K562 (cell line): Measurements from ENCODE around the gene BBLN. TPM values are rescaled to one million over a fixed set of nuclear protein-coding genes. Genes with fewer than 3 reads are reported as not detected.

ENCODE experiments used
- DACH1 ChIP-seq: fragments of 450-650 bp; IDR thresholded peaks from 2 replicates; pipeline ENCODE4 v1.6.1; 2018; ENCODE audit not compliant: partially characterized antibody
- ERF ChIP-seq: fragments of 450-650 bp; formaldehyde crosslinking; IDR thresholded peaks from 2 replicates; pipeline ENCODE4 v1.4.0; 2020; ENCODE audit warnings: mild to moderate bottlenecking, mixed read lengths
- FOXA3 ChIP-seq, 2 experiments: fragments of 450-650 bp in 1 of 2; sonication (generic) in 1 of 2; formaldehyde crosslinking; IDR thresholded peaks in 1 of 2; conservative IDR thresholded peaks in 1 of 2; 2 replicates each; pipeline versions ENCODE4 v1.4.0 to v1.8.0; 2020 to 2022; ENCODE audit warnings: mild to moderate bottlenecking in 2 of 2, missing genetic modification reagents in 1 of 2
- HDAC2 ChIP-seq: fragments of 450-650 bp; IDR thresholded peaks from 2 replicates; pipeline ENCODE4 v1.6.1; 2016; ENCODE audit warnings: mild to moderate bottlenecking
- MAFF ChIP-seq: IDR thresholded peaks from 2 replicates; pipeline ENCODE4 v1.6.1; 2012; ENCODE audit warnings: low read length, improper control_type of control experiment
- PPARD ChIP-seq: fragments of 250-450 bp; sonication (Bioruptor Pico); IDR thresholded peaks from 2 replicates; pipeline ENCODE4 v1.8.0; 2022; ENCODE audit warnings: inconsistent platforms, mild to moderate bottlenecking, moderate library complexity
- SMAD2 ChIP-seq: fragments of 150-350 bp; IDR thresholded peaks from 2 replicates; pipeline ENCODE4 v1.6.1; 2014; ENCODE audit warnings: low read depth, mild to moderate bottlenecking, low read length
- SMARCE1 ChIP-seq: fragments of 450-650 bp; IDR thresholded peaks from 2 replicates; pipeline ENCODE4 v1.7.1; 2016; ENCODE audit warnings: mild to moderate bottlenecking
- ZEB2 ChIP-seq: fragments of 450-650 bp; IDR thresholded peaks from 2 replicates; pipeline ENCODE4 v1.6.1; 2016
- ZNF133 ChIP-seq: fragments of 250-450 bp; sonication (Bioruptor Pico); IDR thresholded peaks from 2 replicates; pipeline ENCODE4 v1.4.0; 2020; ENCODE audit warnings: mild to moderate bottlenecking
- ZNF239 ChIP-seq: fragments of 250-450 bp; sonication (Bioruptor Pico); IDR thresholded peaks from 2 replicates; pipeline ENCODE4 v1.4.0; 2020; ENCODE audit warnings: mild to moderate bottlenecking
- ZNF41 ChIP-seq: fragments of 250-450 bp; sonication (Bioruptor Pico); conservative IDR thresholded peaks from 2 replicates; pipeline ENCODE4 v1.4.0; 2020; ENCODE audit warnings: mild to moderate bottlenecking
- ZNF695 ChIP-seq: fragments of 450-650 bp; formaldehyde crosslinking; IDR thresholded peaks from 2 replicates; pipeline ENCODE4 v1.4.0; 2020; ENCODE audit warnings: mild to moderate bottlenecking, moderate library complexity
- ZNF696 ChIP-seq: fragments of 250-450 bp; sonication (Bioruptor Pico); conservative IDR thresholded peaks from 2 replicates; pipeline ENCODE4 v1.4.0; 2020; ENCODE audit warnings: mild to moderate bottlenecking, moderate library complexity
- polyA plus RNA-seq, 8 experiments: library from polyadenylated mRNA; depleted of rRNA in 4 of 8; stranded (reverse) in 5 of 8; unstranded in 3 of 8; fragments of >200 nt; fragmentation: Nextera tagmentation in 2 of 8; fragmentation: Illumina TruSeq in 1 of 8; extraction: Ambion mirVana in 2 of 8; extraction: Trizol in 1 of 8; gene quantifications; 2 replicates each; pipeline versions ENCODE4 v1.2.1 to v1.2.3, GENCODE V29; 2011 to 2014; ENCODE audit warnings: inconsistent platforms in 1 of 8, missing spikeins in 1 of 8
- total RNA-seq, 7 experiments: library from RNA; depleted of rRNA in 6 of 7; stranded (reverse); fragments of >200 nt in 6 of 7; fragmentation: Illumina TruSeq in 2 of 7; extraction: Trizol in 2 of 7; gene quantifications; 2 replicates each; pipeline versions ENCODE4 v1.2.1 to v1.2.3, GENCODE V29; 2011 to 2021; ENCODE audit warnings: low replicate concordance in 1 of 7
- TF ChIP-seq, protein P1 (sequence below): IDR thresholded peaks from 2 replicates; pipeline ENCODE4 v1.6.1; 2012; ENCODE audit warnings: low read depth, low read length, improper control_type of control experiment, borderline replicate concordance
- TF ChIP-seq, protein P2 (sequence below), 2 experiments: fragments of 450-650 bp in 1 of 2; sonication (generic) in 1 of 2; formaldehyde crosslinking in 1 of 2; IDR thresholded peaks in 1 of 2; conservative IDR thresholded peaks in 1 of 2; 2 replicates each; pipeline versions ENCODE4 v1.6.1 to v1.8.1; 2016 to 2023; ENCODE audit warnings: mild to moderate bottlenecking in 2 of 2, moderate library complexity in 2 of 2, inconsistent platforms in 1 of 2, missing genetic modification reagents in 1 of 2
- TF ChIP-seq, protein P3 (sequence below): sonication (generic); formaldehyde crosslinking; IDR thresholded peaks from 2 replicates; pipeline ENCODE4 v1.4.0; 2020; ENCODE audit warnings: mild to moderate bottlenecking, missing genetic modification reagents
- TF ChIP-seq, protein P4 (sequence below): fragments of 450-650 bp; IDR thresholded peaks from 2 replicates; pipeline ENCODE4 v1.6.1; 2016; ENCODE audit warnings: antibody characterized with exemption
- TF ChIP-seq, protein P5 (sequence below): fragments of 150-350 bp; conservative IDR thresholded peaks from 2 replicates; pipeline ENCODE4 v1.6.1; 2014; ENCODE audit warnings: low read length

Gene BBLN
- total and polyA plus RNA-seq, 9 of the 15 experiments (the other 6 are each of a cell fraction or from before 2014, with no cell fraction given) = 4.2 to 331 (median 87.1) TPM

DNA sequence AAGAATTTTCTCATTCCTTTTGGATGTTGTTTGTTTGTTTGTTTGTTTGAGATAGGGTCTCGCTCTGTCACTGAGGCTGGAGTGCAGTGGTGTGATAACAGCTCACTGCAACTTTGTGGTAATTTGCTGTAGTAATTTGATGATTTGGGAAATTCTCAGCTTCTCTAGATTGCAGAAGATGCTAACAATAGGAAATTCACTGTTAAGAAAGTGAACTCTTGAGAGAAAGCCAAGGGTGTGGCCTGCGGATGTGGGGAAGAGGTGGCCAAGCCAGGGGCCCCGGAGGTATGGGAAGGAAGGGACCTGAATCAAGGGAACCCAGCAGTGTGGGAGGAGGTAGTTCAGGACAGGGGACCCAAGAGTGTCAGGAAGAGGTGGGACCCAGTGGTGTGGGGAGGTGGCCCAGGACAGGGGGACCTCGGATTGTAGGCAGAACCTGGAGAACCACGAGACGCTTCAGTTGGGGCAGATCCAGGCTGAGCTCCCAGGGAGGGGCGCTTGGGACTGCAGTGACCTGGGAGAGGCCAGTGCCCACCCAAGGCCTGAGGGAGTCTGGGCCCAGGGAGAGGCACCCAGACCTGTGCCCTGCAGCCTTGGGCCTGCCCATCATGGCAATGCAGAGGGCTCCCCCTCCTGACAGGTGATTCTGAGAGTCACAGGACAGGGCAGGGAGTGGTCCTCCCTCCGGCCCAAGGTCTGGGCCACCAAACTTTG, 16.4 kb upstream of the BBLN start (continued):
- TF ChIP-seq ZNF133 (CRISPR knock-in tag) (no peak), MAFF (no peak), ZNF695 (CRISPR knock-in tag) (no peak), HDAC2 (no peak), PPARD (CRISPR knock-in tag) (no peak), FOXA3 (CRISPR knock-in tag; conservative IDR thresholded peaks at IDR 0.05 in 1 of 2, IDR thresholded peaks at IDR 0.05 in 1 of 2) (no peak), DACH1 (no peak), ERF (CRISPR knock-in tag) (no peak), ZNF696 (CRISPR knock-in tag) (no peak), ZNF239 (CRISPR knock-in tag) (no peak), SMARCE1 (peak; percentile 36; the same call in 1 of the 2 replicates), ZEB2 (no peak), SMAD2 (no peak), ZNF41 (no peak)
- TF ChIP-seq, protein P1, sequence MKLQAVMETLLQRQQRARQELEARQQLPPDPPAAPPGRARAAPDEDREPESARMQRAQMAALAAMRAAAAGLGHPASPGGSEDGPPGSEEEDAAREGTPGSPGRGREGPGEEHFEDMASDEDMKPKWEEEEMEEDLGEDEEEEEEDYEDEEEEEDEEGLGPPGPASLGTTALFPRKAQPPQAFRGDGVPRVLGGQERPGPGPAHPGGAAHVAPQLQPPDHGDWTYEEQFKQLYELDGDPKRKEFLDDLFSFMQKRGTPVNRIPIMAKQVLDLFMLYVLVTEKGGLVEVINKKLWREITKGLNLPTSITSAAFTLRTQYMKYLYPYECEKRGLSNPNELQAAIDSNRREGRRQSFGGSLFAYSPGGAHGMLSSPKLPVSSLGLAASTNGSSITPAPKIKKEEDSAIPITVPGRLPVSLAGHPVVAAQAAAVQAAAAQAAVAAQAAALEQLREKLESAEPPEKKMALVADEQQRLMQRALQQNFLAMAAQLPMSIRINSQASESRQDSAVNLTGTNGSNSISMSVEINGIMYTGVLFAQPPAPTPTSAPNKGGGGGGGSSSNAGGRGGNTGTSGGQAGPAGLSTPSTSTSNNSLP = no peak
- TF ChIP-seq, protein P2, sequence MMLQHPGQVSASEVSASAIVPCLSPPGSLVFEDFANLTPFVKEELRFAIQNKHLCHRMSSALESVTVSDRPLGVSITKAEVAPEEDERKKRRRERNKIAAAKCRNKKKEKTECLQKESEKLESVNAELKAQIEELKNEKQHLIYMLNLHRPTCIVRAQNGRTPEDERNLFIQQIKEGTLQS (IDR thresholded peaks at IDR 0.05) = 0 out of 2 replicates have a peak, but pooled peaks have one; percentile 2
- TF ChIP-seq, protein P2 (CRISPR knock-in tag; conservative IDR thresholded peaks at IDR 0.05) = no peak
- TF ChIP-seq, protein P3, sequence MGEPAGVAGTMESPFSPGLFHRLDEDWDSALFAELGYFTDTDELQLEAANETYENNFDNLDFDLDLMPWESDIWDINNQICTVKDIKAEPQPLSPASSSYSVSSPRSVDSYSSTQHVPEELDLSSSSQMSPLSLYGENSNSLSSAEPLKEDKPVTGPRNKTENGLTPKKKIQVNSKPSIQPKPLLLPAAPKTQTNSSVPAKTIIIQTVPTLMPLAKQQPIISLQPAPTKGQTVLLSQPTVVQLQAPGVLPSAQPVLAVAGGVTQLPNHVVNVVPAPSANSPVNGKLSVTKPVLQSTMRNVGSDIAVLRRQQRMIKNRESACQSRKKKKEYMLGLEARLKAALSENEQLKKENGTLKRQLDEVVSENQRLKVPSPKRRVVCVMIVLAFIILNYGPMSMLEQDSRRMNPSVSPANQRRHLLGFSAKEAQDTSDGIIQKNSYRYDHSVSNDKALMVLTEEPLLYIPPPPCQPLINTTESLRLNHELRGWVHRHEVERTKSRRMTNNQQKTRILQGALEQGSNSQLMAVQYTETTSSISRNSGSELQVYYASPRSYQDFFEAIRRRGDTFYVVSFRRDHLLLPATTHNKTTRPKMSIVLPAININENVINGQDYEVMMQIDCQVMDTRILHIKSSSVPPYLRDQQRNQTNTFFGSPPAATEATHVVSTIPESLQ = no peak
- TF ChIP-seq, protein P4, sequence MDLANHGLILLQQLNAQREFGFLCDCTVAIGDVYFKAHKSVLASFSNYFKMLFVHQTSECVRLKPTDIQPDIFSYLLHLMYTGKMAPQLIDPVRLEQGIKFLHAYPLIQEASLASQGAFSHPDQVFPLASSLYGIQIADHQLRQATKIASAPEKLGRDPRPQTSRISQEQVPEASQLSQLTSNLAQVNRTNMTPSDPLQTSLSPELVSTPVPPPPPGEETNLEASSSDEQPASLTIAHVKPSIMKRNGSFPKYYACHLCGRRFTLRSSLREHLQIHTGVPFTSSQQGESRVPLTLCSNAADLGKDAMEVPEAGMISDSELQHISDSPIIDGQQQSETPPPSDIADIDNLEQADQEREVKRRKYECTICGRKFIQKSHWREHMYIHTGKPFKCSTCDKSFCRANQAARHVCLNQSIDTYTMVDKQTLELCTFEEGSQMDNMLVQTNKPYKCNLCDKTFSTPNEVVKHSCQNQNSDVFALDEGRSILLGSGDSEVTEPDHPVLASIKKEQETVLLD = no peak
- TF ChIP-seq, protein P5, sequence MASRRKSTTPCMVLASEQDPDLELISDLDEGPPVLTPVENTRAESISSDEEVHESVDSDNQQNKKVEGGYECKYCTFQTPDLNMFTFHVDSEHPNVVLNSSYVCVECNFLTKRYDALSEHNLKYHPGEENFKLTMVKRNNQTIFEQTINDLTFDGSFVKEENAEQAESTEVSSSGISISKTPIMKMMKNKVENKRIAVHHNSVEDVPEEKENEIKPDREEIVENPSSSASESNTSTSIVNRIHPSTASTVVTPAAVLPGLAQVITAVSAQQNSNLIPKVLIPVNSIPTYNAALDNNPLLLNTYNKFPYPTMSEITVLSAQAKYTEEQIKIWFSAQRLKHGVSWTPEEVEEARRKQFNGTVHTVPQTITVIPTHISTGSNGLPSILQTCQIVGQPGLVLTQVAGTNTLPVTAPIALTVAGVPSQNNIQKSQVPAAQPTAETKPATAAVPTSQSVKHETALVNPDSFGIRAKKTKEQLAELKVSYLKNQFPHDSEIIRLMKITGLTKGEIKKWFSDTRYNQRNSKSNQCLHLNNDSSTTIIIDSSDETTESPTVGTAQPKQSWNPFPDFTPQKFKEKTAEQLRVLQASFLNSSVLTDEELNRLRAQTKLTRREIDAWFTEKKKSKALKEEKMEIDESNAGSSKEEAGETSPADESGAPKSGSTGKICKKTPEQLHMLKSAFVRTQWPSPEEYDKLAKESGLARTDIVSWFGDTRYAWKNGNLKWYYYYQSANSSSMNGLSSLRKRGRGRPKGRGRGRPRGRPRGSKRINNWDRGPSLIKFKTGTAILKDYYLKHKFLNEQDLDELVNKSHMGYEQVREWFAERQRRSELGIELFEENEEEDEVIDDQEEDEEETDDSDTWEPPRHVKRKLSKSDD = no peak
